Brain microvascular endothelial cell (primary cell): ENCODE results near the gene CPVL.
A peak's percentile ranks its signal among the peaks of the same experiment; 100 is the strongest.

Source experiments
- DNase-seq: peaks from one replicate; pipeline ENCODE4 v3.0.0-alpha.2; 2020
- H3K27ac ChIP-seq: fragments of 250-450 bp; sonication (Bioruptor Pico); 2 replicates; pipeline ENCODE4 v1.5.1; 2020; ENCODE audit warnings: mild to moderate bottlenecking, moderate library complexity
- H3K27me3 ChIP-seq: fragments of 250-450 bp; sonication (Bioruptor Pico); replicated peaks from 2 replicates; pipeline ENCODE4 v1.5.1; 2020; ENCODE audit warnings: mild to moderate bottlenecking
- H3K36me3 ChIP-seq: fragments of 250-450 bp; sonication (Bioruptor Pico); replicated peaks from 2 replicates; pipeline ENCODE4 v1.5.1; 2020; ENCODE audit warnings: mild to moderate bottlenecking
- H3K4me3 ChIP-seq: 2 replicates; pipeline ENCODE4 v1.5.1; 2011; ENCODE audit warnings: low read depth, mild to moderate bottlenecking, control low read depth, low read length, moderate library complexity
- CTCF ChIP-seq: IDR thresholded peaks from 2 replicates; pipeline ENCODE4 v1.5.1; 2011; ENCODE audit warnings: low read depth, mild to moderate bottlenecking, moderate library complexity, low read length, control low read depth, inconsistent platforms; ENCODE audit errors: missing control alignments
- in situ Hi-C: cut with HindIII; loops from 2 replicates; pipeline ENCODE4 v1.10.0; 2017; ENCODE audit warnings: low sequenced_read_pairs, low pct_ligation_motif_present

The CPVL gene

GRCh38 chr7:29177963-29178600 is 31.7 kb upstream of the CPVL start:
- H3K27ac ChIP-seq, result no peak overlapping the region
- H3K27me3 ChIP-seq, result no peaks in the 10 kb centered on the region
- no peak for TF ChIP-seq CTCF
- H3K4me3 ChIP-seq, result no peak overlapping the region
- in situ Hi-C loops, result no loop called here
- H3K36me3 ChIP-seq, result no peaks in the 10 kb centered on the region
- DNase-seq, result peak; percentile 59

- H3K36me3 ChIP-seq, result no peaks in the 10 kb centered on the region
- H3K4me3 ChIP-seq, result no peak overlapping the region
- in situ Hi-C loops, result no loop called here
- no peaks in the 10 kb centered on the region for H3K27me3 ChIP-seq
- no peak for DNase-seq
- H3K27ac ChIP-seq, result no peak overlapping the region
- TF ChIP-seq CTCF, result no peak
Measured at GRCh38 chr7:29173458-29173857, 27.1 kb upstream of the CPVL start.

- DNase-seq, result no peak
- H3K27ac ChIP-seq, result no peak overlapping the region
- in situ Hi-C loops, result no loop called here
- TF ChIP-seq CTCF, result no peak
- H3K27me3 ChIP-seq, result no peaks in the 10 kb centered on the region
- H3K4me3 ChIP-seq, result no peak overlapping the region
- H3K36me3 ChIP-seq, result no peaks in the 10 kb centered on the region
Measured at GRCh38 chr7:29170781-29171180, 24.4 kb upstream of the CPVL start.

- no peak for TF ChIP-seq CTCF
- DNase-seq, result no peak
- H3K27ac ChIP-seq, result no peak overlapping the region
- H3K36me3 ChIP-seq, result no peaks in the 10 kb centered on the region
- no peak overlapping the region for H3K4me3 ChIP-seq
- in situ Hi-C loops, result no loop called here
- H3K27me3 ChIP-seq, result no peaks in the 10 kb centered on the region
Measured at GRCh38 chr7:29167721-29168120, 21.4 kb upstream of the CPVL start.

GRCh38 chr7:29163854-29164253 is 17.5 kb upstream of the CPVL start:
- no peaks in the 10 kb centered on the region for H3K36me3 ChIP-seq
- TF ChIP-seq CTCF, result no peak
- in situ Hi-C loops, result no loop called here

GRCh38 chr7:29162577-29162976 is 16.2 kb upstream of the CPVL start:
- in situ Hi-C loops, result no loop called here
- Histone ChIP-seq H3K4me3 (no peak overlapping the region), H3K27me3 (peaks cover 3% of the 10 kb centered on the region), H3K27ac (no peak overlapping the region), H3K36me3 (no peaks in the 10 kb centered on the region)
- no peak for DNase-seq
- TF ChIP-seq CTCF, result no peak

More at GRCh38 chr7:29163854-29164253, 17.5 kb upstream of the CPVL start:
- no peak overlapping the region for H3K27ac ChIP-seq
- peaks cover 3% of the 10 kb centered on the region for H3K27me3 ChIP-seq
- DNase-seq, result no peak
- no peak overlapping the region for H3K4me3 ChIP-seq
